HPDE6-E6E7 (cell line): ENCODE measurements around the gene ST3GAL5.
"Not testable (repeated sequence)": the region's sequence is repeated elsewhere in the genome, so short reads cannot be mapped to it uniquely, and the experiment has no call there.

ENCODE experiments used
- DNase-seq: peaks from one replicate; pipeline ENCODE4 v3.0.0; 2011; ENCODE audit warnings: missing footprints; ENCODE audit errors: extremely low spot score

Gene ST3GAL5

DNA sequence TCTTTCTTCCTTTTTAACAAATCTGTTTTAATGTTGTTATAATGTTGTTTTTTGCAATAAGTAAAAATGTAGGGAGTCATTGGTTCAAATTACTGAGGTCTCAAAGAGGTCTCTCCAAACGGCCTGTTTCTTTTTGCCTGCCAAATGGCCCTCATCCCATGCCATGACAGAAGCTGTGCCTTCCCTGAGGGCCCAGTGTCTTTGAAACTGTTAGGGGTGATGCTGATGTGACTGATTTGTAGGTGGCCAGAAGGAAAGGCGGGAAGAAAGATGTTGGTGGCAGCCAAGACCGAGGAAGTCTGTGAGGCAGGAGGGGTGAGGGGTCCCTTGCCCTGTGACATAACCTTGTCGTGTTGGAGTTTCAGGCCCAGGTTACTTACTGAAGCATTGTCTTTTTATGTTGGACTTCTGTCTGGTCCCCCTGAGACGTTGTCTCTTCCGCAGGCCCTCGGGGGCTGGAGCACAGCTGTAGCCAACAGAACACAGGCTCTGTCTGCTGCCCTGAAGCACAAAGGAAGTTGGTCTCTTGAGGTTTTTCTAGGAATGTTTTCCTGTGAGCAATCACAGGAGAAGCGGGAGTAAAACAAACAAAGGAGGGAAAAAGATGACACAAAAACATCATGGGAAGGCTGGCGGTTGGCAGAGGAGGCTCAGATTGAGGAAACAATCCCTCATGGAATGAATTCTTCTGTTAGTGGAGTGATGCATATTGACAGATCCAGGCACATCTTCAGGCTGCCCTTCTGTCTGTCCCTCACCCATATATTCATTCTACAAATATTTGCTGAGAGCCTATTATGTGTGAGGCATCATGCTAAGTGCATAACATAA, 4.9 kb upstream of the ST3GAL5 start:
- no peak for DNase-seq

DNA sequence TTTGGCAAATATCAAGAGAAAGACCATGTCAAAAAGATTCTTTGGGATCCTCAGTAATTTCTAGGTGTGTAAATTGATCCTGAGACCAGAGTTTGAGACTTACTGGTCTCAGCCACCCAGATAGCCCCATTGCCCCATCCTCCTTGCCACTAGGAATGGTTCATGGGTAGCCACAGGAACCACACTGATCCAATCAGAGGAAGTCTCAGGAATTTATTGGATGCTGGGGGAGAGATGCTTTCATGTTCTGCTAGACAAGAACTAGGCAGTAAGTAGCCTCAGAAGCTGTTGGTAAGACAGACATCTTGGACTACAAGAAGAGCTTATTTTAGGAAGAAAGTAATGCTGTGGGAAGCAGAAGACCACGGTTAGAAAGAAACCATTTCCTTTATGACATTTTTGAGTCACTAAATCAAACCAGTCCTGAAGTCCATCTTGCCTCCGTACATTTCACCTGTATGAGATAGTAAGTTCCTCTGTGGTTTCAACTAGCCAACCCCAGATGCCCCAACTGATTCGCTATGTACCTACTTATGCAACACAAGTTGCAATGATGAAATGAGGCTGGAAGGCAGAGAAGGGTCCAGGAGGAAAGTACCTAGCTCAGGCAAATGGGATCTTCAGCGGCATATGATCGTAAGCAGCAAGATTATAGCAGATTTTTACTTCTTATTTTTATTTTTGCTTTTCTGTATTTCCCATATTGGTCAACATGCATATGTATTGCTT, 3.6 kb upstream of the ST3GAL5 start:
- no peak for DNase-seq

DNA sequence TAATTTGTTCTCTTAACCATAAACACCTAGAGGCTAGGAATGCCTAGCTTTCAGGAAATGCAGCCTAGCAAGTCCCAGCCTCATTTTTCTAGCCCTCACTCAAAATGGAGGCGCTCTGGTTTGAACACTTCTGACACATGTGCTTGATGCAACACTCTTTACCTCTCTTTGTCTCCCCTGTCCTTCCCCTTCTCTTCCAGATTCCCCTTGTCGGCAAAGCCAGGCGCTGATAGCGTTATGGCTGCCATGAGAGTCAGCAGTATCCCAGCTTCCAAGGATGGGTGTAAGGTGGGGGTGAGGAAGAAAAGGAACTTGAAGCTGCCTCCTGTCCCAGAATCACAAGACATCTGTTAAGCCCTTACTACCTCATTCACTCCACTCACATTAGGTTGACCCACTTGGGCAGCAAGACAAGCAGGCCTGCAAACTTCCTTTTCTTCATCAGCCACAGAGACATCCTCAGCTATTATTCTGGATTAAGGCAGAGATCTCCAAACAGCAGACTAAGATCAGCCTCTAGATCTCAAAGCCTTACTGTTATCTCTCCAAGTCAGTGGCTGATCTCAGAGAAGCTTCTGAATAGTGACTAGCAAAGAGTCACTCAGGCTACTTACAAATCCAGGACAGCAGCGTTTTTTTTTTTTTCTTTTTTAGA, 1.9 kb upstream of the ST3GAL5 start:
- no peak for DNase-seq

GRCh38 chr2:85889627-85890281, 964 bp upstream of the ST3GAL5 start:
- no peak for DNase-seq

GRCh38 chr2:85888020-85888683, 638 bp downstream of the ST3GAL5 start:
- DNase-seq: no peak

GRCh38 chr2:85887566-85888019, 1.2 kb downstream of the ST3GAL5 start:
- DNase-seq: no peak

- no peak for DNase-seq
Measured at GRCh38 chr2:85886590-85886989, 2.2 kb downstream of the ST3GAL5 start.

DNA sequence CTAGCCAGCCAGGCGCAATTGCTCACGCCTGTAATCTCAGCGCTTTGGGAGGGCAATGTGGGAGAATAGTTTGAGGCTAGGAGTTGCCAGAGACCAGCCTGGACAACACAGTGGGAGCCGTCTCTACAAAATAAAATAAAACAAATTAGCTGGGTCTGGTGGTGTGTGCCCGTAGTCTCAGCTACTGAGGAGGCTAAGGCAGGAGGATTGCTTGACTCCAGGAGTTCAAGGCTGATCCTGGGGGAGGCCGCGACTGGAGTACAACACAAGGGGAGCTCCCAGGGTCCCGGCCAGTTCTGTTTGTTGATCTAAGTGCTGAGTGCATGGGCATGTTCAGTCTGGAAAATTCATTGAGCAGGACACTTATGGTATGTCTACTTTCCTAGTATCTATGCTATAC, 2.6 kb downstream of the ST3GAL5 start:
- DNase-seq: no peak

- DNase-seq: not testable (repeated sequence)
Measured at GRCh38 chr2:85881781-85882180, 7.0 kb downstream of the ST3GAL5 start.

GRCh38 chr2:85880716-85881328, 8.0 kb downstream of the ST3GAL5 start:
- not testable (repeated sequence) for DNase-seq

DNA sequence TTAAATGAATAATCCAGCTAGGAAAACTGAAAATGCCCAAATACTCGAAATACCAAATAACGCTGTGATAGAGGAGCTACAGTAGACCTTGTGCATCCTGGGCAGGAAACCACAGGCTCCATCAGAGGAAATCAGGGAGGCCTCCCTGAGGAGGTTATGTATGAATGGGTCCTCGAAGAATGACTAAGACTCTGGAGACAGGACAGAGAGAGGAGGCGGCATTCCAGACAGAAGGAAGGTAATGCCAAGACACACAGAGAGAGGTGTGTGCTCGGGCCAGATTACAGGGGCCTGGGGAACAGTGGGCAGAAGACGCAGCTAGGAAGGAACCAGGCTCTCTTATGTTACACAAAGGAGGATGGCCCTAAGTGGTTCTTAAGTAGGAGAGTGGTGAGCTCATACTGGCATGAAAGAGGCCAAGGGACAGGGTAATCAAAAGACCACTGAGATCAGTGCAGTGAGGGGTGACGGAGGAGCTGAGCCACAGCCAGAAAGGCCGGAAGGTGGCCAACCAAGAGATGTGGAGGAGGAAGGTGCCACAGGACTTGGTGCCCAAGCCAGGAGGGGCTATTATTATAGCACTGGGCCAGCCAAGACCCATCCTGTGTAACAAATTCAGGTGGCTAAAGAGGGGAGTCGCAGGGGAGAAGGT, 9.9 kb downstream of the ST3GAL5 start:
- DNase-seq: no peak

GRCh38 chr2:85875350-85876050, 13.3 kb downstream of the ST3GAL5 start:
- DNase-seq: no peak

DNA sequence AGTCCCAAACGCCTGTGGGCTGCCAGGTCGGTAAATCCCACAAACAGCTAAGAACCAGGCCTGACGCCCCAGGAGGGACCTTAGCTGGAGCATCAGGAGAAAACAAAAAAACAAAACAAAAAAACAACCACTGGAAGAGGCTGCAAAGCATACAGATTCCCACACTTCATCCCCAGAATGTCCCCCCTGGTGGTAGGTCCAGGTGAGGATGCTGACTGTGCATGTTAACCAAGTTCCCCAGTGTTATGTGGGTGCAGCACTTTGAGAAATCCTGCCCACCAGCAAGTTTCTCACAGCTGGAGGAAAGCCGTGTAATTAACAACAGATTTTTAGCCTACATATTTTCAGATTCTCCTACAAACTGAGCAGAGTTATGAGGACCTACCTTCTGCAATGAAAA, 15.1 kb downstream of the ST3GAL5 start:
- DNase-seq: no peak

DNA sequence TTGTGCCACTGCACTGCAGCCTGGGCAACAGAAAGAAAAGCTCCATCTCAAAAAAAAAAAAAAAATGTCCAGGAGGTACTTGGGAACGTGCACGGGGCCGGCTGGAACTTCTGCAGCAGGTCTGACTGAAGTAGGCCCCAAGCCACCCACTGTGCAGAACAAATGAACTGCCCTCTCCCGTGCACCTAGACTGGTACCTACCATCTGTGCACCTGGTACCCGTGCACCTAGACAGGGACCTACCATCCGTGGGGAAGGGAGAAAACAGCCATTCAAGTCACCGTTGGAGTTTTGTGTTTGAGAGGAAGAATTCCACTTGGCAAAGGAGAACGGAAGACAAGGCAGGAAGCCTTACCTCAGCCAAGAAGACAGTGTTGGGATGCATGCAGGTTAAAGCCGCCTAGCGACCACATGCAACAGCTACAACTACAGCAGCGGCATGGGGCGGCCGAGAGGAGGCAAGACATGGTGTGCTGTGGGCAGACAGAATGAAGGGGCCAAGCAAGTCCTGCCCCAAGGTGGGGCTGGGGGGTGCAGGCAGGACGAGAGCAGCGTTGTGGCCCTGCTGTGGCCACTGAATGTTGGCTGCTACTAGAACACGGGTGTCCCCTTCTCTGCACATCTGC, 16.1 kb downstream of the ST3GAL5 start:
- DNase-seq: no peak

DNA sequence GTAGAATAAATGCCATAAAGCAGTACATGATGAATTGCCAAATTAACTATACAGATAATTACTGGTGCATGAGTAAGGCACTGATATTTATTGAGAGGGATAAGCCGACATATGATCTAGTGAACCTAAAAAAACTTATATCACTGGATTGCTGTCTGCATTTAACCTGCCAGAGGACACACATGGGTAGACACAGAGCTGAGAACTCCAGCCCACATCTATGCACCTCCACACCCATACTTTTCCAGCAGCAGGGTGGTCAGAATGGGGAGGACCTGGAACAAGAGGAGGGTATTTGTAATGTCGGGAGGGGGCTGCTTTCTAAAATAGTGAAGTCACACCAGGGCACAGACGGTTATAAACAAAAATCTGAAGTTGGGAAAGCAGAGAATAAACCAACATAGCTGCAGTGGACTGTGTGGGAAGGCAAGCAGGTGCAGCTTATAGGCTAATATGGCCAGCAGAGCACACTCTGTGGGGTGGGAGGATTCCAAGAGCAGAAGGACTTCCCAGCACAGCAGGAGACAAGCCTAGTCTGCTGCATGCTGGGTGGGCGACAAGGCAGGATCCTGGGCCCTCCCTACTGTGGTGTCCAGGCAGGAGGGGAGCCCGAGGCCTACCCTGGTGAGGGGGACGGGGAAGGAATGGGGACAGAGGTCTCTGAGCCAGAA, 17.2 kb downstream of the ST3GAL5 start:
- DNase-seq: no peak

DNA sequence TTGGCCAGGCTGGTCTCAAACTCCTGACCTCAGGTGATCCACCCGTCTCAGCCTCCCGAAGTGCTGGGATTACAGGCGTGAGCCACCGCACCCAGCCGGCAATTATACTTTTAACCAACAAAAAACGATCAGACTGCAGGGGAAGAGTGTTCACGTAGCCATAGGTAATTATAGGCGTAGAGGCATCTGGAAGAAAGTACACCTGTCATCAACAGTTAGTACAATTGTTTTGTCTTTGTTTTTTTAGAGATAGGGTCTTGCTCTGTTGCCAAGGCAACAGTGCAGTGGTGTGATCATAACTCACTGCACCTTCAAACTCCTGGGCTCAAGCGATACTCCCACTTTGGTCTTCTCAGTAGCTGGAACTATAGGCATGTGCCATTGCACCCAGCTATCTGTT, 20.0 kb downstream of the ST3GAL5 start:
- no peak for DNase-seq

- no peak for DNase-seq
Measured at GRCh38 chr2:85867556-85868292, 21.1 kb downstream of the ST3GAL5 start.

GRCh38 chr2:85867121-85867520, 21.7 kb downstream of the ST3GAL5 start:
- no peak for DNase-seq
